ENCODE data around the gene RBMX. TPM values are rescaled to one million over a fixed set of nuclear protein-coding genes. Genes with fewer than 3 reads are reported as not detected.
A peak's percentile ranks its signal among the peaks of the same experiment; 100 is the strongest.

The RBMX gene
- total RNA-seq, 1 experiment from 2014 or later: 379 TPM

- H3K27me3 Mint-ChIP-seq (ENCODE audit: low read depth): no peaks in the 10 kb centered on the region
Measured at GRCh38 chrX:136909706-136910564, 29.4 kb upstream of the RBMX start.

More at GRCh38 chrX:136909706-136910564, 29.4 kb upstream of the RBMX start:
- peak; percentile 87 for ATAC-seq
- Mint-ChIP-seq H3K4me1 (peaks cover 7% of the 10 kb centered on the region; the same call in 1 of the 2 replicates), H3K36me3 (no peaks in the 10 kb centered on the region), H3K27ac (peak overlapping the region; percentile 94), H3K9me3 (no peaks in the 10 kb centered on the region), H3K4me3 (peak overlapping the region; percentile 87)
- DNase-seq (ENCODE audit: low spot score): peak; percentile 79
- POLR2A ChIA-PET: interaction anchor here (1.9 kb wide), 1 partner anchor 29 kb away, joined by 9 read pairs; the partner anchor contains the start of gene RBMX
- TF ChIP-seq SMAD4 (CRISPR knock-in tag; IDR thresholded peaks at IDR 0.05): no peak
- TF ChIP-seq ESRRA (CRISPR knock-in tag; IDR thresholded peaks at IDR 0.05; ENCODE audit: borderline replicate concordance): no peak
- TF ChIP-seq TEAD4 (CRISPR knock-in tag; IDR thresholded peaks at IDR 0.05): no peak
- no peak for TF ChIP-seq ZNF263 (CRISPR knock-in tag; IDR thresholded peaks at IDR 0.05; ENCODE audit: low read depth)
- TF ChIP-seq ATF2 (CRISPR knock-in tag; IDR thresholded peaks at IDR 0.05; ENCODE audit: borderline replicate concordance, low read depth): no peak
- TF ChIP-seq PREB (CRISPR knock-in tag; IDR thresholded peaks at IDR 0.05; ENCODE audit: borderline replicate concordance): no peak
- TF ChIP-seq USF2 (CRISPR knock-in tag; IDR thresholded peaks at IDR 0.05): no peak
- TF ChIP-seq, protein P1, sequence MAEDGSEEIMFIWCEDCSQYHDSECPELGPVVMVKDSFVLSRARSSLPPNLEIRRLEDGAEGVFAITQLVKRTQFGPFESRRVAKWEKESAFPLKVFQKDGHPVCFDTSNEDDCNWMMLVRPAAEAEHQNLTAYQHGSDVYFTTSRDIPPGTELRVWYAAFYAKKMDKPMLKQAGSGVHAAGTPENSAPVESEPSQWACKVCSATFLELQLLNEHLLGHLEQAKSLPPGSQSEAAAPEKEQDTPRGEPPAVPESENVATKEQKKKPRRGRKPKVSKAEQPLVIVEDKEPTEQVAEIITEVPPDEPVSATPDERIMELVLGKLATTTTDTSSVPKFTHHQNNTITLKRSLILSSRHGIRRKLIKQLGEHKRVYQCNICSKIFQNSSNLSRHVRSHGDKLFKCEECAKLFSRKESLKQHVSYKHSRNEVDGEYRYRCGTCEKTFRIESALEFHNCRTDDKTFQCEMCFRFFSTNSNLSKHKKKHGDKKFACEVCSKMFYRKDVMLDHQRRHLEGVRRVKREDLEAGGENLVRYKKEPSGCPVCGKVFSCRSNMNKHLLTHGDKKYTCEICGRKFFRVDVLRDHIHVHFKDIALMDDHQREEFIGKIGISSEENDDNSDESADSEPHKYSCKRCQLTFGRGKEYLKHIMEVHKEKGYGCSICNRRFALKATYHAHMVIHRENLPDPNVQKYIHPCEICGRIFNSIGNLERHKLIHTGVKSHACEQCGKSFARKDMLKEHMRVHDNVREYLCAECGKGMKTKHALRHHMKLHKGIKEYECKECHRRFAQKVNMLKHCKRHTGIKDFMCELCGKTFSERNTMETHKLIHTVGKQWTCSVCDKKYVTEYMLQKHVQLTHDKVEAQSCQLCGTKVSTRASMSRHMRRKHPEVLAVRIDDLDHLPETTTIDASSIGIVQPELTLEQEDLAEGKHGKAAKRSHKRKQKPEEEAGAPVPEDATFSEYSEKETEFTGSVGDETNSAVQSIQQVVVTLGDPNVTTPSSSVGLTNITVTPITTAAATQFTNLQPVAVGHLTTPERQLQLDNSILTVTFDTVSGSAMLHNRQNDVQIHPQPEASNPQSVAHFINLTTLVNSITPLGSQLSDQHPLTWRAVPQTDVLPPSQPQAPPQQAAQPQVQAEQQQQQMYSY (CRISPR knock-in tag; IDR thresholded peaks at IDR 0.05): no peak
- TF ChIP-seq TCF7 (CRISPR knock-in tag; IDR thresholded peaks at IDR 0.05; ENCODE audit: low read depth): no peak
- TF ChIP-seq, protein P2, sequence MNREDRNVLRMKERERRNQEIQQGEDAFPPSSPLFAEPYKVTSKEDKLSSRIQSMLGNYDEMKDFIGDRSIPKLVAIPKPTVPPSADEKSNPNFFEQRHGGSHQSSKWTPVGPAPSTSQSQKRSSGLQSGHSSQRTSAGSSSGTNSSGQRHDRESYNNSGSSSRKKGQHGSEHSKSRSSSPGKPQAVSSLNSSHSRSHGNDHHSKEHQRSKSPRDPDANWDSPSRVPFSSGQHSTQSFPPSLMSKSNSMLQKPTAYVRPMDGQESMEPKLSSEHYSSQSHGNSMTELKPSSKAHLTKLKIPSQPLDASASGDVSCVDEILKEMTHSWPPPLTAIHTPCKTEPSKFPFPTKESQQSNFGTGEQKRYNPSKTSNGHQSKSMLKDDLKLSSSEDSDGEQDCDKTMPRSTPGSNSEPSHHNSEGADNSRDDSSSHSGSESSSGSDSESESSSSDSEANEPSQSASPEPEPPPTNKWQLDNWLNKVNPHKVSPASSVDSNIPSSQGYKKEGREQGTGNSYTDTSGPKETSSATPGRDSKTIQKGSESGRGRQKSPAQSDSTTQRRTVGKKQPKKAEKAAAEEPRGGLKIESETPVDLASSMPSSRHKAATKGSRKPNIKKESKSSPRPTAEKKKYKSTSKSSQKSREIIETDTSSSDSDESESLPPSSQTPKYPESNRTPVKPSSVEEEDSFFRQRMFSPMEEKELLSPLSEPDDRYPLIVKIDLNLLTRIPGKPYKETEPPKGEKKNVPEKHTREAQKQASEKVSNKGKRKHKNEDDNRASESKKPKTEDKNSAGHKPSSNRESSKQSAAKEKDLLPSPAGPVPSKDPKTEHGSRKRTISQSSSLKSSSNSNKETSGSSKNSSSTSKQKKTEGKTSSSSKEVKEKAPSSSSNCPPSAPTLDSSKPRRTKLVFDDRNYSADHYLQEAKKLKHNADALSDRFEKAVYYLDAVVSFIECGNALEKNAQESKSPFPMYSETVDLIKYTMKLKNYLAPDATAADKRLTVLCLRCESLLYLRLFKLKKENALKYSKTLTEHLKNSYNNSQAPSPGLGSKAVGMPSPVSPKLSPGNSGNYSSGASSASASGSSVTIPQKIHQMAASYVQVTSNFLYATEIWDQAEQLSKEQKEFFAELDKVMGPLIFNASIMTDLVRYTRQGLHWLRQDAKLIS (CRISPR knock-in tag; IDR thresholded peaks at IDR 0.05; ENCODE audit: borderline replicate concordance): no peak
- no peak for TF ChIP-seq ZMAT4 (CRISPR knock-in tag; IDR thresholded peaks at IDR 0.05)
- TF ChIP-seq IRF1 (CRISPR knock-in tag; IDR thresholded peaks at IDR 0.05): no peak
- no peak for TF ChIP-seq GRHL2 (CRISPR knock-in tag; IDR thresholded peaks at IDR 0.05; ENCODE audit: insufficient replicate concordance, severe bottlenecking)
- TF ChIP-seq MLX (CRISPR knock-in tag; IDR thresholded peaks at IDR 0.05): no peak
- no peak for TF ChIP-seq ATF3 (CRISPR knock-in tag; conservative IDR thresholded peaks at IDR 0.05)
- CTCF ChIA-PET: interaction anchor here (0.6 kb wide), 1 partner anchor 1197 kb away, joined by 3 read pairs; no protein-coding TSS in a partner anchor
